H9 (cell line): ENCODE results near the gene CYP2C19. TPM values are rescaled to one million over a fixed set of nuclear protein-coding genes. Genes with fewer than 3 reads are reported as not detected.

Source experiments
- DNase-seq: peaks from one replicate; pipeline ENCODE4 v3.0.0-alpha.2; 2017
- H2AFZ ChIP-seq: one replicate; pipeline ENCODE4 v1.6.1; 2013; ENCODE audit warnings: mild to moderate bottlenecking, low read length, control low read depth, moderate library complexity
- H2AK5ac ChIP-seq: 2 replicates; pipeline ENCODE4 v1.6.1; 2013; ENCODE audit warnings: low read length, control low read depth, mixed read lengths; ENCODE audit not compliant: insufficient read length
- H2BK120ac ChIP-seq: one replicate; pipeline ENCODE4 v1.6.1; 2013; ENCODE audit warnings: low read depth, mild to moderate bottlenecking, low read length, control low read depth, inconsistent platforms; ENCODE audit not compliant: poor library complexity, severe bottlenecking
- H2BK12ac ChIP-seq: 2 replicates; pipeline ENCODE4 v1.6.1; 2013; ENCODE audit warnings: low read length, control low read depth, mixed read lengths, low read depth; ENCODE audit not compliant: insufficient read length
- H2BK15ac ChIP-seq: 2 replicates; pipeline ENCODE4 v1.6.1; 2013; ENCODE audit warnings: low read depth, low read length, control low read depth
- H2BK20ac ChIP-seq: one replicate; pipeline ENCODE4 v1.6.1; 2013; ENCODE audit warnings: low read depth, mild to moderate bottlenecking, low read length, control low read depth, inconsistent platforms; ENCODE audit not compliant: poor library complexity, severe bottlenecking
- H2BK5ac ChIP-seq: 2 replicates; pipeline ENCODE4 v1.6.1; 2013; ENCODE audit warnings: low read length, control low read depth, mixed read lengths; ENCODE audit not compliant: insufficient read length
- H3K14ac ChIP-seq: 2 replicates; pipeline ENCODE4 v1.6.1; 2013; ENCODE audit warnings: low read length, control low read depth; ENCODE audit not compliant: insufficient read depth
- H3K18ac ChIP-seq: 2 replicates; pipeline ENCODE4 v1.6.1; 2013; ENCODE audit warnings: low read depth, mild to moderate bottlenecking, mixed read lengths, low read length, control low read depth; ENCODE audit not compliant: insufficient read length
- H3K23ac ChIP-seq: 2 replicates; pipeline ENCODE4 v1.6.1; 2013; ENCODE audit warnings: low read length, control low read depth, mixed read lengths, low read depth; ENCODE audit not compliant: insufficient read length
- H3K23me2 ChIP-seq: 2 replicates; pipeline ENCODE4 v1.6.1; 2013; ENCODE audit warnings: low read depth, mild to moderate bottlenecking, mixed read lengths, low read length, control low read depth; ENCODE audit not compliant: insufficient read length, poor library complexity, severe bottlenecking
- H3K27ac ChIP-seq: 2 replicates; pipeline ENCODE4 v1.5.1; 2013; ENCODE audit warnings: low read length, control low read depth, mixed read lengths, low read depth; ENCODE audit not compliant: insufficient read length
- H3K27me3 ChIP-seq: 2 replicates; pipeline ENCODE4 v1.6.1; 2013; ENCODE audit warnings: low read length, control low read depth, inconsistent platforms; ENCODE audit not compliant: insufficient read depth
- H3K4ac ChIP-seq: 2 replicates; pipeline ENCODE4 v1.6.1; 2013; ENCODE audit warnings: low read depth, mild to moderate bottlenecking, control low read depth, inconsistent platforms, low read length, moderate library complexity
- H3K4me1 ChIP-seq: 2 replicates; pipeline ENCODE4 v1.6.1; 2013; ENCODE audit warnings: low read length, control low read depth, inconsistent platforms; ENCODE audit not compliant: insufficient read depth
- H3K4me2 ChIP-seq: 2 replicates; pipeline ENCODE4 v1.6.1; 2013; ENCODE audit warnings: low read length, control low read depth, mixed read lengths; ENCODE audit not compliant: insufficient read length, insufficient read depth
- H3K56ac ChIP-seq: 2 replicates; pipeline ENCODE4 v1.6.1; 2013; ENCODE audit warnings: low read depth, mild to moderate bottlenecking, mixed read lengths, low read length, control low read depth; ENCODE audit not compliant: insufficient read length
- H3K79me1 ChIP-seq: 2 replicates; pipeline ENCODE4 v1.6.1; 2013; ENCODE audit warnings: low read depth, mild to moderate bottlenecking, moderate library complexity, low read length, control low read depth, inconsistent platforms; ENCODE audit not compliant: insufficient read depth, poor library complexity, severe bottlenecking
- H3K79me2 ChIP-seq: 2 replicates; pipeline ENCODE4 v1.6.1; 2013; ENCODE audit warnings: low read length, control low read depth, inconsistent platforms; ENCODE audit not compliant: insufficient read depth
- H3K9ac ChIP-seq: 2 replicates; pipeline ENCODE4 v1.6.1; 2013; ENCODE audit warnings: low read length, control low read depth, mixed read lengths; ENCODE audit not compliant: insufficient read length; ENCODE audit errors: extremely low read depth
- H3K9me3 ChIP-seq: one replicate; pipeline ENCODE4 v1.6.1; 2013; ENCODE audit warnings: low read depth, low read length, inconsistent platforms; ENCODE audit not compliant: control insufficient read depth
- H3T11ph ChIP-seq: one replicate; pipeline ENCODE4 v1.6.1; 2013; ENCODE audit warnings: mild to moderate bottlenecking, low read length, control low read depth, inconsistent platforms
- H4K20me1 ChIP-seq: one replicate; pipeline ENCODE4 v1.6.1; 2013; ENCODE audit not compliant: control insufficient read depth, insufficient read length, insufficient read depth
- H4K5ac ChIP-seq: 2 replicates; pipeline ENCODE4 v1.6.1; 2013; ENCODE audit warnings: low read depth, mild to moderate bottlenecking, mixed read lengths, low read length, control low read depth; ENCODE audit not compliant: insufficient read length
- H4K8ac ChIP-seq: replicated peaks from 2 replicates; pipeline ENCODE4 v1.6.1; 2013; ENCODE audit warnings: low read length, control low read depth, mixed read lengths, low read depth; ENCODE audit not compliant: insufficient read length
- H4K91ac ChIP-seq: 2 replicates; pipeline ENCODE4 v1.6.1; 2013; ENCODE audit warnings: low read depth, mild to moderate bottlenecking, moderate library complexity, mixed read lengths, low read length, control low read depth; ENCODE audit not compliant: insufficient read length
- H3K27ac Mint-ChIP-seq, 3 experiments: 2 replicates in 2 of 3; 3 replicates in 1 of 3; pipeline ENCODE4 v1.8.0; 2020 to 2021; ENCODE audit warnings: mixed read lengths in 3 of 3, mild to moderate bottlenecking in 1 of 3, moderate library complexity in 1 of 3
- H3K27me3 Mint-ChIP-seq: 2 replicates; pipeline ENCODE4 v1.8.0; 2021; ENCODE audit warnings: low read depth, mild to moderate bottlenecking, moderate library complexity, mixed read lengths
- H3K36me3 Mint-ChIP-seq, 3 experiments: 2 replicates in 2 of 3; 3 replicates in 1 of 3; pipeline ENCODE4 v1.8.0; 2020 to 2021; ENCODE audit warnings: low read depth in 3 of 3, mixed read lengths in 3 of 3; ENCODE audit not compliant: insufficient read depth in 1 of 3
- H3K4me1 Mint-ChIP-seq, 2 experiments: 2 replicates each; pipeline ENCODE4 v1.8.0; 2020; ENCODE audit warnings: mixed read lengths in 2 of 2
- H3K4me3 Mint-ChIP-seq, 2 experiments: 2 replicates in 1 of 2; 3 replicates in 1 of 2; pipeline ENCODE4 v1.8.0; 2020 to 2021; ENCODE audit warnings: mild to moderate bottlenecking in 2 of 2, mixed read lengths in 2 of 2, moderate library complexity in 1 of 2
- H3K9me3 Mint-ChIP-seq, 2 experiments: 2 replicates in 1 of 2; 3 replicates in 1 of 2; pipeline ENCODE4 v1.8.0; 2020; ENCODE audit warnings: mild to moderate bottlenecking in 2 of 2, mixed read lengths in 2 of 2, moderate library complexity in 1 of 2
- WGBS: extraction: QIAGEN DNeasy Blood & Tissue Kit; methylation state at CpG from one replicate; pipeline ENCODE4 v1.1.7; 2013; ENCODE audit warnings: missing lambda C conversion rate, low lambda C conversion rate, mixed read lengths; ENCODE audit not compliant: insufficient read length; ENCODE audit errors: extremely low coverage; 5-methylcytosine and 5-hydroxymethylcytosine counted together
- total RNA-seq: library from RNA; stranded (reverse); gene quantifications from 2 replicates; pipeline ENCODE4 v1.2.1, GENCODE V29; 2021
- TF ChIP-seq, protein P1 (sequence below): fragments of 200-600 bp; sonication (generic); conservative IDR thresholded peaks from 3 replicates; pipeline ENCODE4 v1.8.0; 2021; ENCODE audit warnings: antibody characterized with exemption, mild to moderate bottlenecking

CYP2C19 gene
- total RNA-seq, 1 experiment from 2014 or later, result not detected

DNA sequence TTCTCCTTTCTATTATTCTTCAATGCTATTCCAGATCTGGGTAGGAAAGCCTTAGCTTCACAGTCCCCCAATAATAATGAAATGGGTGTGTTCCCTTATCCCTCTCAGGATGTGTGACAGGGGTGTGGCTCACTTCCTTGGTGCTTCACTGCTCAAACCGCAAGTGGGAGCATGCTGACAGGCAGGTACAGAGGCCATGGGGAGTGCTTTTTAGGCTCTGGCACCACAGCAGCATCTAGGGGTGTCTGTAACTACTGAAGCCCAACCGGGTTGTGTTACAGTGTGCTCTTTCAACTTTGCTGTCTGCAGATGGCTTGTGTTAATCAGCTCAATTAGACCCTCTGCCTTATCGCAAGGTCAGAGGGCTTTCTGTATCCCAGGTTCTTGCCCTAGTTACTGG lies 96.6 kb downstream of the CYP2C19 start:
- Histone ChIP-seq H2BK12ac (no peak overlapping the region), H3T11ph (no peak overlapping the region), H3K9ac (no peak overlapping the region), H2BK5ac (no peak overlapping the region), H3K79me1 (no peaks in the 10 kb centered on the region), H2BK120ac (no peak overlapping the region), H2BK15ac (no peak overlapping the region), H3K27ac (no peak overlapping the region), H3K4me1 (no peaks in the 10 kb centered on the region), H3K9me3 (no peaks in the 10 kb centered on the region), H3K23me2 (no peaks in the 10 kb centered on the region), H4K20me1 (no peaks in the 10 kb centered on the region), H4K8ac (no peak overlapping the region), H2AFZ (no peak overlapping the region), H3K4ac (no peak overlapping the region), H3K79me2 (no peaks in the 10 kb centered on the region), H3K18ac (no peak overlapping the region), H3K56ac (no peak overlapping the region), H4K91ac (no peak overlapping the region), H4K5ac (no peak overlapping the region), H3K27me3 (no peaks in the 10 kb centered on the region), H2BK20ac (no peak overlapping the region), H3K4me2 (no peak overlapping the region), H2AK5ac (no peak overlapping the region), H3K14ac (no peak overlapping the region), H3K23ac (no peak overlapping the region)
- DNase-seq, result no peak
- 0 out of 7 replicates have a peak, but pooled peaks cover 0 to 3% (median 0%) of the 10 kb centered on the region in 3 experiments for H3K36me3 Mint-ChIP-seq
- TF ChIP-seq, protein P1, sequence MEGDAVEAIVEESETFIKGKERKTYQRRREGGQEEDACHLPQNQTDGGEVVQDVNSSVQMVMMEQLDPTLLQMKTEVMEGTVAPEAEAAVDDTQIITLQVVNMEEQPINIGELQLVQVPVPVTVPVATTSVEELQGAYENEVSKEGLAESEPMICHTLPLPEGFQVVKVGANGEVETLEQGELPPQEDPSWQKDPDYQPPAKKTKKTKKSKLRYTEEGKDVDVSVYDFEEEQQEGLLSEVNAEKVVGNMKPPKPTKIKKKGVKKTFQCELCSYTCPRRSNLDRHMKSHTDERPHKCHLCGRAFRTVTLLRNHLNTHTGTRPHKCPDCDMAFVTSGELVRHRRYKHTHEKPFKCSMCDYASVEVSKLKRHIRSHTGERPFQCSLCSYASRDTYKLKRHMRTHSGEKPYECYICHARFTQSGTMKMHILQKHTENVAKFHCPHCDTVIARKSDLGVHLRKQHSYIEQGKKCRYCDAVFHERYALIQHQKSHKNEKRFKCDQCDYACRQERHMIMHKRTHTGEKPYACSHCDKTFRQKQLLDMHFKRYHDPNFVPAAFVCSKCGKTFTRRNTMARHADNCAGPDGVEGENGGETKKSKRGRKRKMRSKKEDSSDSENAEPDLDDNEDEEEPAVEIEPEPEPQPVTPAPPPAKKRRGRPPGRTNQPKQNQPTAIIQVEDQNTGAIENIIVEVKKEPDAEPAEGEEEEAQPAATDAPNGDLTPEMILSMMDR, result no peak
- peaks cover 10 to 28% of the 10 kb centered on the region in 2 experiments for H3K9me3 Mint-ChIP-seq
- no peaks in the 10 kb centered on the region for H3K27me3 Mint-ChIP-seq
- H3K4me3 Mint-ChIP-seq, result no peak overlapping the region
- H3K4me1 Mint-ChIP-seq, result no peaks in the 10 kb centered on the region
- H3K27ac Mint-ChIP-seq, result no peak overlapping the region
- WGBS, result no CpG with 5 or more reads among the region's 3 CpGs
